Activated naive CD8-positive, alpha-beta T cell treated with anti-CD3 and anti-CD28 coated beads, Interleukin-2, amount 50 U/mL, for 24 hours (primary cell): ENCODE results near the gene PPP2R5A.
"Not testable (repeated sequence)": the region's sequence is repeated elsewhere in the genome, so short reads cannot be mapped to it uniquely, and the experiment has no call there.

Experiments used
- ATAC-seq: fragments of 150-1000 bp; cut with Tn5 transposase; one replicate; pipeline ENCODE4 v1.10.0; 2021
- DNase-seq: peaks from one replicate; pipeline ENCODE4 v3.0.0; 2021
- H3K27ac Mint-ChIP-seq: one replicate; pipeline ENCODE4 v1.8.0; 2021; ENCODE audit warnings: mild to moderate bottlenecking, mixed read lengths
- H3K27me3 Mint-ChIP-seq: one replicate; pipeline ENCODE4 v1.8.0; 2021; ENCODE audit warnings: mixed read lengths
- H3K36me3 Mint-ChIP-seq: one replicate; pipeline ENCODE4 v1.8.0; 2021; ENCODE audit warnings: low read depth, mixed read lengths
- H3K4me1 Mint-ChIP-seq: one replicate; pipeline ENCODE4 v1.8.0; 2021; ENCODE audit warnings: mixed read lengths
- H3K4me3 Mint-ChIP-seq: one replicate; pipeline ENCODE4 v1.8.0; 2021; ENCODE audit warnings: mild to moderate bottlenecking, moderate library complexity, mixed read lengths
- H3K9me3 Mint-ChIP-seq: one replicate; pipeline ENCODE4 v1.8.0; 2021; ENCODE audit warnings: mixed read lengths

The PPP2R5A gene

GRCh38 chr1:212377644-212378043 lies 92.4 kb downstream of the PPP2R5A start:
- ATAC-seq (no peak), DNase-seq (no peak)
- H3K4me3 Mint-ChIP-seq, result no peak overlapping the region
- no peaks in the 10 kb centered on the region for H3K9me3 Mint-ChIP-seq
- H3K27me3 Mint-ChIP-seq, result no peaks in the 10 kb centered on the region
- peaks cover 45% of the 10 kb centered on the region for H3K36me3 Mint-ChIP-seq
- H3K27ac Mint-ChIP-seq, result no peak overlapping the region
- no peaks in the 10 kb centered on the region for H3K4me1 Mint-ChIP-seq

- Mint-ChIP-seq H3K4me1 (no peaks in the 10 kb centered on the region), H3K36me3 (peaks cover 37% of the 10 kb centered on the region)
Observed at GRCh38 chr1:212379366-212379765, 94.2 kb downstream of the PPP2R5A start.

GRCh38 chr1:212381397-212382035 lies 96.3 kb downstream of the PPP2R5A start:
- no peak for DNase-seq
- no peak for ATAC-seq
- Mint-ChIP-seq H3K9me3 (no peaks in the 10 kb centered on the region), H3K4me3 (no peak overlapping the region), H3K27me3 (no peaks in the 10 kb centered on the region), H3K27ac (no peak overlapping the region), H3K4me1 (no peaks in the 10 kb centered on the region), H3K36me3 (peaks cover 44% of the 10 kb centered on the region)

More at GRCh38 chr1:212379366-212379765, 94.2 kb downstream of the PPP2R5A start:
- Mint-ChIP-seq H3K4me3 (no peak overlapping the region), H3K27ac (no peak overlapping the region), H3K27me3 (no peaks in the 10 kb centered on the region), H3K9me3 (no peaks in the 10 kb centered on the region)
- ATAC-seq (no peak), DNase-seq (no peak)

- H3K4me3 Mint-ChIP-seq, result no peak overlapping the region
- ATAC-seq (no peak), DNase-seq (no peak)
- no peaks in the 10 kb centered on the region for H3K9me3 Mint-ChIP-seq
- H3K27me3 Mint-ChIP-seq, result no peaks in the 10 kb centered on the region
- H3K27ac Mint-ChIP-seq, result no peak overlapping the region
- peaks cover 38% of the 10 kb centered on the region for H3K36me3 Mint-ChIP-seq
- peaks cover 2% of the 10 kb centered on the region for H3K4me1 Mint-ChIP-seq
Observed at GRCh38 chr1:212386029-212386428, 100.8 kb downstream of the PPP2R5A start.

GRCh38 chr1:212388985-212389716 lies 103.9 kb downstream of the PPP2R5A start:
- Mint-ChIP-seq H3K27me3 (no peaks in the 10 kb centered on the region), H3K4me1 (peaks cover 9% of the 10 kb centered on the region), H3K4me3 (no peak overlapping the region), H3K36me3 (peaks cover 54% of the 10 kb centered on the region), H3K27ac (no peak overlapping the region), H3K9me3 (peaks cover 8% of the 10 kb centered on the region)
- DNase-seq, result no peak
- no peak for ATAC-seq

- not testable (repeated sequence) for H3K4me1 Mint-ChIP-seq, ATAC-seq, H3K9me3 Mint-ChIP-seq, H3K27ac Mint-ChIP-seq, H3K27me3 Mint-ChIP-seq, H3K4me3 Mint-ChIP-seq, DNase-seq
- peaks cover 72% of the 10 kb centered on the region for H3K36me3 Mint-ChIP-seq
Observed at GRCh38 chr1:212395678-212396437, 110.6 kb downstream of the PPP2R5A start.

- H3K27ac Mint-ChIP-seq, result no peak overlapping the region
- no peaks in the 10 kb centered on the region for H3K27me3 Mint-ChIP-seq
- peaks cover 6% of the 10 kb centered on the region for H3K9me3 Mint-ChIP-seq
- peaks cover 64% of the 10 kb centered on the region for H3K36me3 Mint-ChIP-seq
- no peak overlapping the region for H3K4me3 Mint-ChIP-seq
- H3K4me1 Mint-ChIP-seq, result peaks cover 8% of the 10 kb centered on the region
- DNase-seq (no peak), ATAC-seq (no peak)
Observed at GRCh38 chr1:212396638-212397037, 111.4 kb downstream of the PPP2R5A start.

- ATAC-seq (no peak), DNase-seq (no peak)
- H3K36me3 Mint-ChIP-seq, result peaks cover 63% of the 10 kb centered on the region
- H3K4me1 Mint-ChIP-seq, result peaks cover 5% of the 10 kb centered on the region
- H3K4me3 Mint-ChIP-seq, result no peak overlapping the region
- H3K9me3 Mint-ChIP-seq, result peaks cover 3% of the 10 kb centered on the region
- H3K27me3 Mint-ChIP-seq, result no peaks in the 10 kb centered on the region
- no peak overlapping the region for H3K27ac Mint-ChIP-seq
Observed at GRCh38 chr1:212397171-212397570, 112.0 kb downstream of the PPP2R5A start.

GRCh38 chr1:212401042-212401441 lies 115.8 kb downstream of the PPP2R5A start:
- H3K27ac Mint-ChIP-seq, result no peak overlapping the region
- no peak overlapping the region for H3K4me3 Mint-ChIP-seq
- ATAC-seq (no peak), DNase-seq (no peak)
- H3K9me3 Mint-ChIP-seq, result no peaks in the 10 kb centered on the region
- H3K4me1 Mint-ChIP-seq, result peaks cover 15% of the 10 kb centered on the region
- H3K36me3 Mint-ChIP-seq, result peaks cover 65% of the 10 kb centered on the region
- H3K27me3 Mint-ChIP-seq, result no peaks in the 10 kb centered on the region

GRCh38 chr1:212401838-212402582 lies 116.8 kb downstream of the PPP2R5A start:
- H3K4me1 Mint-ChIP-seq, result peaks cover 15% of the 10 kb centered on the region
- H3K36me3 Mint-ChIP-seq, result peaks cover 58% of the 10 kb centered on the region
- no peak for DNase-seq
- ATAC-seq, result no peak
- H3K9me3 Mint-ChIP-seq, result no peaks in the 10 kb centered on the region
- no peaks in the 10 kb centered on the region for H3K27me3 Mint-ChIP-seq
- no peak overlapping the region for H3K4me3 Mint-ChIP-seq
- no peak overlapping the region for H3K27ac Mint-ChIP-seq

- no peaks in the 10 kb centered on the region for H3K9me3 Mint-ChIP-seq
- H3K36me3 Mint-ChIP-seq, result peaks cover 57% of the 10 kb centered on the region
- no peak overlapping the region for H3K27ac Mint-ChIP-seq
- DNase-seq, result no peak
- peaks cover 15% of the 10 kb centered on the region for H3K4me1 Mint-ChIP-seq
- no peak for ATAC-seq
- no peak overlapping the region for H3K4me3 Mint-ChIP-seq
- no peaks in the 10 kb centered on the region for H3K27me3 Mint-ChIP-seq
Observed at GRCh38 chr1:212402666-212403321, 117.6 kb downstream of the PPP2R5A start.

GRCh38 chr1:212410231-212410820 lies 125.1 kb downstream of the PPP2R5A start:
- no peak for DNase-seq
- Mint-ChIP-seq H3K27me3 (no peaks in the 10 kb centered on the region), H3K9me3 (no peaks in the 10 kb centered on the region), H3K27ac (no peak overlapping the region), H3K36me3 (peaks cover 48% of the 10 kb centered on the region), H3K4me3 (no peak overlapping the region), H3K4me1 (peaks cover 23% of the 10 kb centered on the region)
- no peak for ATAC-seq
